Measurements from ENCODE around the gene ZBTB40. TPM values are rescaled to one million over a fixed set of nuclear protein-coding genes. Genes with fewer than 3 reads are reported as not detected.

Gene ZBTB40
- total and polyA plus RNA-seq, 9 of the 15 experiments (the other 6 are each of a cell fraction or from before 2014, with no cell fraction given), result 2.6 to 26.0 (median 18.8) TPM

DNA sequence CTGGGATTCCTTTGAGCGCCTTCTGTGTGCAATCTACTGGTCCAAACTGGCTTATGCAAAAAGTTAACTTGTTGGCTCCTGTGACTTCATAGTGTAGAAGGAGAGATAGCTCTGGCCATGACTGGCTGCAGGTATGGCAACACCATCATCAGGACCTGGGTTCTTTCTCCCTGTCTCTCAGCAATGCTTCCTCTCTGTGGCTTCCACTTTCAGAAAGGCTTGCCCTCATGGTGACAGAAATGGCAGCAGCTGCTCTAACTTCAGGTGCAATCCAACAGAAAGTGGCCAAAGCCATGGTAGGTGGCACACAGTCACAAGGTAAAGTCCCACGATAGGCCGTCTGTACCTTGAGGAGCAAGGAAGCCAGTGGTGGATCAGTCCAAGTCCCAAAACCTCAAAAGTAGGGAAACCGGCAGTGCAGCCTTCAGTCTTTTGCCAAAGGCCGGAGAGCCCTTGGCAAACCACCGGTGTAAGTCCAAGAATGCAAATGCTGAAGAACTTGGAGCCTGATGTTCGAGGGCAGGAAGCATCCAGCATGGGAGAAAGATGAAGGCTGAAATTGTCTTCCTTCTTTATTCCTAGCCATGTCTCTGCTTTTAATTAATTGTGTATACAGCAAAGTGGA is 45.0 kb downstream of the ZBTB40 start (continued):
- TF ChIP-seq CBX8 (IDR thresholded peaks at IDR 0.05; ENCODE audit: borderline replicate concordance, extremely low read depth, low read depth, low read length, poor library complexity, severe bottlenecking) (no peak), ZFX (CRISPR knock-in tag; IDR thresholded peaks at IDR 0.05) (no peak), HNRNPH1 (optimal IDR thresholded peaks at IDR 0.05; ENCODE audit: low read depth, low read length) (no peak)
- TF ChIP-seq, protein P1, sequence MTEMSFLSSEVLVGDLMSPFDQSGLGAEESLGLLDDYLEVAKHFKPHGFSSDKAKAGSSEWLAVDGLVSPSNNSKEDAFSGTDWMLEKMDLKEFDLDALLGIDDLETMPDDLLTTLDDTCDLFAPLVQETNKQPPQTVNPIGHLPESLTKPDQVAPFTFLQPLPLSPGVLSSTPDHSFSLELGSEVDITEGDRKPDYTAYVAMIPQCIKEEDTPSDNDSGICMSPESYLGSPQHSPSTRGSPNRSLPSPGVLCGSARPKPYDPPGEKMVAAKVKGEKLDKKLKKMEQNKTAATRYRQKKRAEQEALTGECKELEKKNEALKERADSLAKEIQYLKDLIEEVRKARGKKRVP (CRISPR knock-in tag; IDR thresholded peaks at IDR 0.05), result no peak

DNA sequence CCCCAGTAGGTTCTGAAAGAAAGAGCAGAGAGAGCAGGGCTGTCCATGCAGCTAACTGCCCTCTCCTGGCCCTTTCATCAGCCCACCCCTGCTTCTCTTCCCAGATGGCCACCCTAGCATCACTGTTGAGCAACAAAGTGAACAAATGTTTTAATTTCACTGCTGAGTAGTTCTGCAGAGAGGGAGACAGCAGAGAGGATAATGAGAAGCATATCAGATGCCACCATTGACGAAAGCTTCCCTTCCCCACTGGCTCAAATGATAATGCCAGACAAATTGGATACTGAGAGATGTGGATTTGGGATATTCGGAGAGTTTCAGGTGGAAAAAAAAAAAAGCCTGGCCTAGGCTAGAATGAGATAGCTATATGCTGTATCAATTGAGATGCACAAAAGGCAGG is 46.8 kb downstream of the ZBTB40 start:
- Histone ChIP-seq H3K4me3 (no peak overlapping the region), H2AFZ (ENCODE audit: low read depth, low read length) (no peak overlapping the region), H3K9me1 (ENCODE audit: control insufficient read depth, insufficient read depth, low read length) (no peaks in the 10 kb centered on the region), H3K9me3 (replicated peaks; ENCODE audit: control insufficient read depth, insufficient read depth, low read depth, low read length) (no peaks in the 10 kb centered on the region), H4K20me1 (replicated peaks; ENCODE audit: control insufficient read depth, insufficient read depth, low read length) (no peaks in the 10 kb centered on the region), H3K9ac (ENCODE audit: insufficient read depth in 1 of 2, low read depth in 2 of 2, low read length in 2 of 2) (no peak overlapping the region), H3K4me2 (ENCODE audit: insufficient read depth, low read length) (no peak overlapping the region), H3K27ac (ENCODE audit: extremely low read depth, low read depth, low read length) (no peak overlapping the region), H3K36me3 (ENCODE audit: control insufficient read depth, insufficient read depth, low read length) (peaks cover 28% of the 10 kb centered on the region; the same call in 2 of the 3 replicates), H3K27me3 (ENCODE audit: control insufficient read depth in 2 of 2, insufficient read depth in 2 of 2, low read length in 2 of 2) (no peaks in the 10 kb centered on the region), H3K4me1 (replicated peaks in 1 of 2; ENCODE audit: control insufficient read depth in 2 of 2, insufficient read depth in 2 of 2, low read length in 2 of 2) (no peaks in the 10 kb centered on the region), H3K79me2 (ENCODE audit: control insufficient read depth, insufficient read depth, low read length) (no peaks in the 10 kb centered on the region)
- intact Hi-C loops (cut with micrococcal nuclease), result no loop called here
- CTCF ChIA-PET (ENCODE audit: low intra/inter-chr PET ratio), result no interaction called here
- in situ Hi-C loops (cut with MboI), result no loop called here
- POLR2A ChIA-PET, result interaction anchor here (0.6 to 0.7 kb wide), 2 partner anchors 24 to 88 kb away, joined by 3 to 8 read pairs; no protein-coding TSS in a partner anchor
- FAIRE-seq (no peak), ATAC-seq (no peak), DNase-seq (ENCODE audit: extremely low read depth in 1 of 4, low spot score in 3 of 4) (no peak)
- BruUV-seq (replicated peaks), result no TSS peak
- WGBS (ENCODE audit: insufficient coverage, low coverage, missing lambda C conversion rate), result 54% methylated on average over 2 of the region's 2 CpGs
- TF ChIP-seq POU5F1 (IDR thresholded peaks at IDR 0.05; ENCODE audit: borderline replicate concordance, low read depth, low read length, partially characterized antibody), result no peak
- TF ChIP-seq, protein P2, sequence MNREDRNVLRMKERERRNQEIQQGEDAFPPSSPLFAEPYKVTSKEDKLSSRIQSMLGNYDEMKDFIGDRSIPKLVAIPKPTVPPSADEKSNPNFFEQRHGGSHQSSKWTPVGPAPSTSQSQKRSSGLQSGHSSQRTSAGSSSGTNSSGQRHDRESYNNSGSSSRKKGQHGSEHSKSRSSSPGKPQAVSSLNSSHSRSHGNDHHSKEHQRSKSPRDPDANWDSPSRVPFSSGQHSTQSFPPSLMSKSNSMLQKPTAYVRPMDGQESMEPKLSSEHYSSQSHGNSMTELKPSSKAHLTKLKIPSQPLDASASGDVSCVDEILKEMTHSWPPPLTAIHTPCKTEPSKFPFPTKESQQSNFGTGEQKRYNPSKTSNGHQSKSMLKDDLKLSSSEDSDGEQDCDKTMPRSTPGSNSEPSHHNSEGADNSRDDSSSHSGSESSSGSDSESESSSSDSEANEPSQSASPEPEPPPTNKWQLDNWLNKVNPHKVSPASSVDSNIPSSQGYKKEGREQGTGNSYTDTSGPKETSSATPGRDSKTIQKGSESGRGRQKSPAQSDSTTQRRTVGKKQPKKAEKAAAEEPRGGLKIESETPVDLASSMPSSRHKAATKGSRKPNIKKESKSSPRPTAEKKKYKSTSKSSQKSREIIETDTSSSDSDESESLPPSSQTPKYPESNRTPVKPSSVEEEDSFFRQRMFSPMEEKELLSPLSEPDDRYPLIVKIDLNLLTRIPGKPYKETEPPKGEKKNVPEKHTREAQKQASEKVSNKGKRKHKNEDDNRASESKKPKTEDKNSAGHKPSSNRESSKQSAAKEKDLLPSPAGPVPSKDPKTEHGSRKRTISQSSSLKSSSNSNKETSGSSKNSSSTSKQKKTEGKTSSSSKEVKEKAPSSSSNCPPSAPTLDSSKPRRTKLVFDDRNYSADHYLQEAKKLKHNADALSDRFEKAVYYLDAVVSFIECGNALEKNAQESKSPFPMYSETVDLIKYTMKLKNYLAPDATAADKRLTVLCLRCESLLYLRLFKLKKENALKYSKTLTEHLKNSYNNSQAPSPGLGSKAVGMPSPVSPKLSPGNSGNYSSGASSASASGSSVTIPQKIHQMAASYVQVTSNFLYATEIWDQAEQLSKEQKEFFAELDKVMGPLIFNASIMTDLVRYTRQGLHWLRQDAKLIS (CRISPR knock-in tag; IDR thresholded peaks at IDR 0.05), result no peak
- TF ChIP-seq PHB2 (IDR thresholded peaks at IDR 0.05; ENCODE audit: low read depth), result no peak
- no peak for TF ChIP-seq ZNF23 (CRISPR knock-in tag; IDR thresholded peaks at IDR 0.05)
- TF ChIP-seq HNRNPLL (IDR thresholded peaks at IDR 0.05; ENCODE audit: low read depth, low read length, poor library complexity, severe bottlenecking), result no peak
- TF ChIP-seq HNRNPK (IDR thresholded peaks at IDR 0.05; ENCODE audit: low read depth, low read length, poor library complexity, severe bottlenecking), result no peak
- TF ChIP-seq MAZ (CRISPR knock-in tag; conservative IDR thresholded peaks at IDR 0.05 in 1 of 2, IDR thresholded peaks at IDR 0.05 in 1 of 2), result no peak
- TF ChIP-seq ZNF134 (CRISPR knock-in tag; conservative IDR thresholded peaks at IDR 0.05), result no peak
- TF ChIP-seq, protein P3, sequence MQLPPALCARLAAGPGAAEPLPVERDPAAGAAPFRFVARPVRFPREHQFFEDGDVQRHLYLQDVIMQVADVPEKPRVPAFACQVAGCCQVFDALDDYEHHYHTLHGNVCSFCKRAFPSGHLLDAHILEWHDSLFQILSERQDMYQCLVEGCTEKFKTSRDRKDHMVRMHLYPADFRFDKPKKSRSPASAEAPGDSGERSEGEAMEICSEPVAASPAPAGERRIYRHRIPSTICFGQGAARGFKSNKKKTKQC (CRISPR knock-in tag; IDR thresholded peaks at IDR 0.05), result no peak

All from K562 (cell line).